GM18507 (cell line): Measurements from ENCODE around the gene TUBGCP2.
A peak's percentile ranks its signal among the peaks of the same experiment; 100 is the strongest.

Experiments used
- DNase-seq: peaks from one replicate; pipeline ENCODE4 v3.0.0; 2011; ENCODE audit warnings: low read depth; ENCODE audit not compliant: insufficient read length; ENCODE audit errors: extremely low spot score
- FAIRE-seq: peaks from 2 replicates; lab custom pipeline; 2011; peaks lifted over from hg19 to GRCh38; lab: Jason Lieb, UNC

TUBGCP2 gene

DNA sequence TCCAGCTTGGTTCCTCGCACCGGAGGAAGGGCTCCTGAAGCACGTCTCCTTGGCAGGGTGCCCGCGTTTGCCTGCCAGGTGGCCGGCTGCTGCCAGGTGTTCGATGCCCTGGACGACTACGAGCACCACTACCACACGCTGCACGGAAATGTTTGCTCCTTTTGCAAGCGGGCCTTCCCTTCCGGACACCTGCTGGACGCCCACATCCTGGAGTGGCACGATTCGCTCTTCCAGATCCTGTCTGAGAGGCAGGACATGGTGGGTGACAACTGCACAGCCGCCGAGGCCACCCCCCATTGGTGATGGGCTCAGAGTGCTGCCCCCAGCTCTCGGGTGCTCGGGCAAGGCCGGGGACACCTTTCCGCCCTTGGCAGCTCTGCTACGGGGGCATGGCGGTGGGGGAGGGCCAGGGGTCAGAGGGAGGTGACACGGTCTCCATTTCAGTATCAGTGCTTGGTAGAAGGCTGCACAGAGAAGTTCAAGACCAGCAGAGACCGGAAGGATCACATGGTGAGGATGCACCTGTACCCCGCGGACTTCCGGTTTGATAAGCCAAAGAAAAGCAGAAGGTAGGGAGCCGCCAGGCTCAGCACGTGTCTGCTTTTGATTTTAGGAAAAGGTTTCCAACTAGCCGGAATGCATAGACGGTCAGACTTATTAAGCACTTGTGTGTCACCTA, 1.2 kb upstream of the TUBGCP2 start:
- no peak for DNase-seq
- no peak for FAIRE-seq

DNA sequence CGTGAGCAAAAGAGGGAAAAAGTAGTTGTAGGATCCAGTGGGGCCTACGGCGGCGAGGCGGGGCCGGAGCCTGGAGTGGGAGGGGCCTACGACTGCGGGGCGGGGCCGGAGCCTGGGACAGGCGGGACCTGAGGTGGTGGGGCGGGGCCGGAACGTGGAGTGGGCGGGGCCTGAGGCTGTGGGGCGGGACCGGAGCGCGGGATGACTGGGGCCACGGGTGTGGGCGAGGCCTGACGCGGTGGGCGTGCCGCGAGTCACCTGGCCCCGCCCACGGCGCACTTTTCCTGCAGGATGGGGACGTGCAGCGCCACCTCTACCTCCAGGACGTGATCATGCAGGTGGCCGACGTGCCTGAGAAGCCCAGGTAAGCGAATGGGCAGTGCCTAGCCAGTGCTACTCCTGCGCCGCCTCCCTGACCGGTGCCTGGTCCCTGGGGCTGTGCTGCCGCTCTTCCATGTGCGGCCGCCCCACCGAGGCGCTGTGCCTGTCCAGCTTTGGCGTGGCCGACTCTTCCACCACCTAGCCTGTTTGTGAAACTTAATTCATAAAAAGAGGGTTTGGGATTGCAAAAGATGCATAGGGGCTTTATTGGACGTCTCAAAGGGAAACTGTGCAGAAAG, 538 bp upstream of the TUBGCP2 start:
- DNase-seq, result peak; percentile 92
- peak; percentile 94 for FAIRE-seq

DNA sequence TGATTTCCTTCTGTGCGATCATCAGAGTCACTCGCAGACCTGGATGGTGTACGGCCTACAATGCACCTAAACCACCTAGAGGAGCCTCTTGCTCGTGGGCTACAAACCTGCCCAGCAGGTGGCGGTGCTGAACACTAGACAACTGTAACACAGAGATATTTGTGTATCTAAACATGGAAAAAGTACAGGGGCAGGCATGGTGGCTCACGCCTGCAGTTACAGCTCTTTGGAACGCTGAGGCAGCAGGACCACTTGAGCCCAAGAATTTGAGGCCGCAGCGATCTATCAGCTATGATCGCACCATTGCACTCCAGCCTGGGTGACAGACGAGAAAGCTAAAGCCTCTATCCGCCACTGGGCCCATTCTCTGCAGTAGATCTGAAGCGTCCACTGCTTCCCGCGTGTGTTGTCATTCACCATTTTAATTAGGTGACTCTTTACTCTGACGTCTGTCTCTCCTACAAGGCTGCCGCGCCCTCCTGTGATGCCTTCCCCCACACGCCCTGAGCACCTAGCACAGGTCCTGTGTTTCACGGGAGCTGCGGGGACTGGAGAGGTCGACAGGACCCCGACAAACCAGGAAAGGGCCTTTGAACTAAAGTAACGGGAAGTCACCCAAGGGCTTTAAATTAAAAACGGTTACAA, 774 bp downstream of the TUBGCP2 start:
- DNase-seq (peak; percentile 39), FAIRE-seq (peak; percentile 91)

DNA sequence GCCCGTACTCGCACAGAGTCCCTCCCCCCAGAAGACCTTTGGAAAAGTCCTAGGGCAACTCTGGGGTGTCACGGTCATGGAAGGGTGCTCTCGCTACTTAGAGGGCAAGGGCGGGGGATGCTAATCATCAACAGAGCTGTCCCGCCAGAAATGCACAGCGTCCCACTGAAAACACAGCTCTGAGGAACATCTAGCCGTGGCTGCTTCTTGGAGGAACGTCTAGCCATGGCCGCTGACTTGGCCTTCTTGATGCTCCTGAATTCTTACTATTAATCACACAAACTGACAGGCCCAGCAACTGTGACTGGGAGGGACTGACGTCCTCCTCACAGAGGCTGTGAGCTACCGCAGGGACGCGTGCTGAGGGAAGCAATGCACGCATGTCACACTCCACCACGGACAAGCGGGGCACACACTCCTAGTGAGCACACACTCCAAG, 1.7 kb downstream of the TUBGCP2 start:
- FAIRE-seq, result no peak
- DNase-seq, result no peak

DNA sequence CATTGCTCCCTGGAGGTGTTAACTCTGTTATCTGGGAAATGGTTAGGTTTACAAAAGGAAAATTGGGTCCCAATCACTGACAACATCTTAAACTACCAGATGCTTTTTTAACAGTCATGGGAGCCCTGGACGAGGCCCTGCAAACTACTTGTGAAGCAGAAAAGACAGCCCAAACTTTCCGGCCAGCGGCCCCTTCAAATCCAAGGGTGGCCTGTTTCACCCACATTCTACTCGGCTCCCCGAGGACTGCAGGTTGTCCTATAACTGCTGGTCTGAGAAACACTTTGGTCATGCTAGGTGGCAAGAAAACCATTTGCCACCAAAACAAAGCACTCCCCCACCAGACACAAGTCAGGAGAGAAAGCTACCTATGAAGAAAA, 2.6 kb downstream of the TUBGCP2 start:
- FAIRE-seq (no peak), DNase-seq (no peak)

DNA sequence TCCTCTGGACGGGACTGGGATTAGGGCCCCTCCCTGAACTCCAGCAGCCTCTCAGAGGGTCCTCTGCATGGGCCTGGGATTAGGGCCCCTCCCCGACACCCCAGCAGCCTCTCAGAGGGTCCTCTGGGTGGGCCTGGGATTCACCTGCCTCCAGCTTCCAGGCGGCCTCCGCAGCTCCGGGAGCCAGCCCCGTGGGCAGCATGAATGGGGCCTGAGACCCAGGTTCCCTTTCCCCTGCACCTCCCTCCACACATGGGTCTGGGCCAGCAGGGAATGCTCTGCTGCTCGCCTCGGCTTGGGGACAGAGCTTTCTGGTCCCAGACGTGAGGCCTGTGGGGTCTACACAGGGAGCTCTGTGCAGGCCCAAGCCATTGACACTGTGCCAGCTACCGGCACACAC, 5.5 kb downstream of the TUBGCP2 start:
- DNase-seq (no peak), FAIRE-seq (no peak)

DNA sequence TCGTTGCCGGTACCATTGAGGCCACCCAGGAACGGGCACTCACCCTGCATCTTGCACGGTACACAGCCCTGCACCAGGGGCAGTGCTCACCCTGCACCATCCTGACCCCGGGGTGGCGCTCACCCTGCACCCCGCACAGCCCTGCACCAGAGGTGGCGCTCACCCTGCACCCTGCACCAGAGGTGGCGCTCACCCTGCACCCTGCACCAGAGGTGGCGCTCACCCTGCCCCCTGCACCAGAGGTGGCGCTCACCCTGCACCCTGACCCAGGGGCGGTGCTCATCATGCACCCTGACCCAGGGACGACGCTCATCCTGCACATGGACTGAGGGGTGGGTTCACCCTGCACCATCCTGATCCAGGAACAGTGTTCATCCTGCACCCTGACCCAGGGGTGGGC, 6.4 kb downstream of the TUBGCP2 start:
- no peak for FAIRE-seq

DNA sequence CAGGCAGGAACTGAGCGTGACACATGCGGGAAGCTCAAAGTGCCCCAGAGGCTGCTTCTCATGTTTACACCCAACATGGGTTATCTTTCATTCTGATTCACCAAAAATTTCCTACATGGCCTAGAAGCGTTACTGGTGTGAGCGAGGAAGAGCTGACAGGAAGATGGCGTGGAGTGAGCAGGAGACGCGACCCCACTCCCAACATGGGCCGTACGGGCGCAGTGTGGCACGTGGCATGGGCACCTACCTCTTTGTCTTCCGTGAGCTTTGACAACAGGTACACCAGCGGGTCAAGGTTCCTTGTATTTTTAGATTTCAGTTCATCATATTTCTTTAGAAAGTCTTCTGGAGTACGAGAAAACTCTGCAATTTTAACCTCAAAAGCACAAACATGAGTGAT, 8.9 kb downstream of the TUBGCP2 start:
- FAIRE-seq (no peak), DNase-seq (no peak)

More for the DNA sequence above, 6.4 kb downstream of the TUBGCP2 start:
- no peak for DNase-seq

DNA sequence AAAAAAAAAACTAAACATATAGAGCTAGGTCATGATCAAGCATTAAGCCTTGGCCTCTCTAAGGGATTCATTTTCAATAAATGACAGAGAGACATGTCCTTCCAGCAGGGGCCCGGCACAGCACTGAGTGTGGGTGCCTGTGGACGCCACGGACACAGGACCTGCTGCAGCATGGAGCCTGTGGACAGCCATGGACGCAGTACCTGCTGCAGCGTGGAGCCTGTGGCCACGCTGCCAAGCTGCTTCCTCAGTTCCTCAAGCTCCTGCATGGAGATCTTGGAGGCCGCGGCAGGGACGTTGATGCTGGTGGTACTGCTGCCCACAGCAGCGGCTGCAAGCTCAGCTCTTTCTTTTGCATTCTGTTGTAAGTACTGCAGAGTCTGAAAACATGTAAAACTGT, 9.4 kb downstream of the TUBGCP2 start:
- DNase-seq (no peak), FAIRE-seq (no peak)

DNA sequence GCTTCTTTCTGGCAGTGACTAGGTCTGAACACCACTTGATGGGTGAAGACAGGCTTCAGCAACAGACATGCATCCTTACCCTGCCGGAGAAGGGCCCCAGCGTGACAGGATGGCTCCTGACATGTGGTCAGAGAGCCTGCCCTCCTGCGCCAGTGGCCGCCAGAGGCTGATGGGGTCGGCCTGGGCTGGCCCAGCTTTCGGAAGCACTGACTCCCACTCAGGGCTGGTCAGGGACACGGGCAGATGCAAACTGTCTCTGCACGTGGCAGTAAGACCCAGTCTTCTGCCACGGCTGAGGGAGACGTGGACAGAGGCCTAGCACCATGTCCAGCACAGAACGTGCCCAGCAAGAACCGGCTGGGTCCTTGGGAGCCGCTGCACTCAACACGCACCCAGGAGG, 10.2 kb downstream of the TUBGCP2 start:
- no peak for DNase-seq
- FAIRE-seq, result no peak

DNA sequence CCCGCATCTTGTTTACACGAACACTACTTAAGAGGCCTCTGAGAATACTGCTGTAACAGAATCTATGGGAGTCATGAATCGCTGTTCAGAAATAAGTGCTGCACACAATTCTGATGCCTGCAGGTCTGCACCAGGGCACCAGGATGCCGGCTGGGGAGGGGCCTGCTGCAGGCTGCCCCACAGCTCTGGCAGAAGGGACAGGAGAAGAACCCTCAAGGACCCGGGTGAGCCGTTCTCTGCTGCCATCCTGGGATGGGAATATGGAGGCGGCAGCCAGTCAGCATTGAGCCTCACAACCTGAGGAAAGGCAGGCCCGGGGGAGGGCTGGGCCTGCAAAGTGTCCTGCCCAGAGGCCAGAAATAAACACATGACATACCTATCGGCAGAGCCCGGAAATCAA, 11.2 kb downstream of the TUBGCP2 start:
- FAIRE-seq (no peak), DNase-seq (no peak)

DNA sequence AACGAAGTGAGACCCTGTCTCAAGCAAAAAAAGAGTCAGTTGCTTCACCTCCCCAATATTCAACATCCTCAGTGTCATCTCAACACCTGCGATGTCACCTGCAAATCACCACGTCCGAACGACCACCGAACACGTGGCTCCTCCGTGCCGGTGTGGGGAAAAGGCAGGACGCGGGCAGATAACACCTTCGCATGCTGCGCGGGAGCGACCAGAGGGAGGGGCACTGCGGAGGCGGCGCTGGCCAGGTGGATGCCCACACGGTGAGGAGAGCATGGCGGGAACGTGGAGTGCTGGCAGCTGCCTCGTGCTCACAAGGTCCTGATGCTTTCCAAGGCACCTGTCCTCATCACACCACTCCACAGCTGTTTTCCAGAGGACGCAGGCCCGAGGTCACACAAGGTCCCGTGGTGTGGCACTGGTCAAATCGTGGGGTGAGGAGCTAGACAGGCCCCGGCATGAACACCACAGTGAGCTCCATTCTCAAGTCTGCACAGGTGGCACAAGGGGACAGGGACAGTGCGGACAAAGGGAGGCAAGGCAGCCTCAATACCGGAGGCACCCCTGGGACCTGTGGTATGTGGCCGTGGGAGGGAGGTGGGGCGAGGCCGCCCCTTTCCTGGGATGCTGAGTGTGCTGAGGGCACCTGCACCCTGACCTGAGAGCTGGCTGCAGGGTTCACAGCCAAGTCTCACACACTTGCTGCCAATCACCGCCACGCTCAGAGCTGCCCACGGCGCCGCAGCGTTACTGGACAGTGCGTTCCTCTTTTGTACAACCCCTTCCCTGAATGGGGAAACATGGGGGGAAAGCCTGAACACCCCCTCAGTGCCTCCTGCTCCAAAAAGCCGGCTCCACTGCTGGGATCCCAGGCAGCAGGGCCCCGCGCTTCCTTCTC, 13.0 kb downstream of the TUBGCP2 start:
- FAIRE-seq (no peak), DNase-seq (no peak)

DNA sequence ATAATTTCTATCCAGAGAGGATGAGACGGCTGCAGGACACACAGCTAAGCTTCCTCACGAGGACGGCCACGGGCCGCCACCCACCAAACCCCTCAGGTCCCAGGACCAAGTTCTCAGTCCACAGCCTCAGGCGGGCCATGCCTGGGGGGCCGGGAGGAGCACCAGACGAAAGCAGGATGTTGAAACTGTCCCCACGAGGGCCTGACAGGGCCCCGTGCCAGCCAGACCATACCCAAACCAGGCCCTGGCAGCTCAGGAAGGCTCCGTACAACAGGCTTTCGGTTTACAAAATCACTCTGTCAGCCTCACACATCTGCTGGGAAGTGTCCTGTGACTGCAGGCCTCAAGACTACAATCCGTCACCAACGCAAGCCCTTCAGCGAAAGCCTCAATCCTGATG, 14.5 kb downstream of the TUBGCP2 start:
- DNase-seq (no peak), FAIRE-seq (no peak)

DNA sequence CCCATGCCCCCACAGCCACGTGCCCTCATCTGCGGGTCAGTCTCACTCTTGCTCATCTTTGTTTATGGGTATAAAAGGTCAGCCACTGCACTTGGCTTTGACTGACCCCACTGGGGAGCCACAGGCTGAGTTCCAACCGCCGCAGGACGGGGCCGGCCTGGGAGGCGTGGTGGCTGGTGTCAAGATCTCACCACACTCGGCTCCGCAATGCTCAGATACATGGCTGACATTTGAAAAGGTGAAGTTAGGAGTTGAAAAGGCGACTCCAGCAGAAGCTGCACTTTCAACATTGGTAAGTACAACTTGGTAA, 14.9 kb downstream of the TUBGCP2 start:
- no peak for DNase-seq
- no peak for FAIRE-seq

DNA sequence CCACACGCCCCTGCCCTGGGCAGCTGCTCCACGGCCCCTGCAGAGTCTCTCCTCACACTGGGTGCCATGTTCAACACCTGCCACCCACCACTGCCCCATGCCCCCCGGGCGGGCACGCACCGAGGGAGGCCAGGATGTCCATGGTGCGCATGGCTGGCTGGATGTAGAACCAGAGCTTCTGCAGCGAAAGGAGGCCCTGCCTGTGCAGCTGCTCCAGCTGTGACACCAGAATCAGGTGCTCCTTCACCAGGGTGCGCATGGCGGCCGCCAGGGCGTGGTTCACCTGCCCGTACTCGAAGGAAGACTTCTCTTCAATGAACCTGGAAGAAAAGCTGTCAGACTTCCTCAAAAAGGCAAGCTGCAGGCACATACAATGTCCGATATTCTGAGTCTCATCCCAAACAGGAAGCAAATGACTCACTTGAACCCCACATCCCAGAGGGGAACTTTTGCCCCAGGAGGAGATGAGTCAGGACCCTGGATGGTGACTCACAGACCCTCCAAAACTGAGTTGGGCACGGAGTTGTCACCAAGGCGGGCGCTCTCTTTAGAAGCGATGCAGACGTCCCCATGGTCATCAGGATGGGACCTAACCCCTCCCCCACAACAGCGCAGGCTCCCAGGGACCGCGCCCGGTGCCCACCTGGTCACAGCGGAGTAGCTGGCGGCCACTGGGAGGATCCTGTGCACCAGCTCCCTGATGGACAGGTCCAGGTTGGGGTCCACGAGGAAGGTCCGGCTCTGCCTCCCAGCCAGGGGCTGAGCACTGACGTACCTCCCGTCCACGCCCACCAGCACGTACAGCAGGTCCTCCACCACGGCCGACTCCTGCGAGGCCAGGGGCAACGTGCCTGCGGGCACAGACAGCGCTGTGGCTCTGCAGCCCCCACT, 15.5 kb downstream of the TUBGCP2 start:
- no peak for DNase-seq
- no peak for FAIRE-seq

DNA sequence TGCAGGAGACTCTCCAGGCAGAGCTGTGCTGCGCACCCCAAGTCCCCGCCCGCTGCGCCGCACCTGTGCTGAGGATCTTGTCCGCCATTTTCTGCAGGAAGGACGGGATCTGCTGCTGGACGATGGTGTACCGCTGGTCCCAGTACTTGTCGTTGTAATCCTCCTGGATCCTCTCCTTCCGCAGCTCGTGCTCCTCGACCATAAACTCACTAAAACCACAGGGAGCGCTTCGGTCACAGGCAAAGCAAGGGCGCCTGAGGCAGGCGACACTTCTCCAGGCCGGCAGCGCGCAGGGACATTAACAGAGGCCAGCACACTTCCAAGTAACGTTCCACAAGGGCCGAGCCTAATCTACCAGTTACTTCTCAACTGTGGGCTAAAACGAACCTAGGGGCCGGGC, 18.9 kb downstream of the TUBGCP2 start:
- DNase-seq (no peak), FAIRE-seq (no peak)

DNA sequence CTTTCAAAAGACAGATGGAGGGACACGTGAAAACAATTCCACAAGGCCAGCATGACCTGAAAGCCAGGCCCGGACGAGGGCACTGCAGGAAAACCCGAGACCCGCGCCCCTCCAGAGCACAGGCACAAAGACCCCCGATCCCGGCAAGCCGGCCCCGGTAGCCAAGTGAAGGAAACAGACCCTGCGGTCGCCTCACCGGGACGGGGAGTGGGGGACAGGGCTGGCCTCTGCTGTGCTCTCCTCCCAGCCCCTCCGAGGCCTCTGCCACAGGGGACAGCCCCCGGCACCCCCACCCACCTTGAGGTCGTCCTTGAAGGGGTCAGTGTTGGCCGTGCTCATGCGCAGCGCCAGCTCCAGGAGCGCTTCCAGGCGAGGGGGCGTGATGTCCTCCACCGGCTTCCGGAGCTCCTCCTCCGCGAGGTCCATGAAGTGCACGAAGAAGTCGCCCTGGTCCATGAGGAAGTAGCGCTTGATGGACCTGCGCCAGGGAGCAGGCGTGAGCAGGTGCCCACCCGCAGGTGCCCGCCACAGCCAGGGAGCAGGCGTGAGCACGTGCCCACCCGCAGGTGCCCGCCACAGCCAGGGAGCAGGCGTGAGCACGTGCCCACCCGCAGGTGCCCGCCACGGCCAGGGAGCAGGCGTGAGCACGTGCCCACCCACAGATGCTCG, 20.7 kb downstream of the TUBGCP2 start:
- no peak for FAIRE-seq
- DNase-seq, result no peak

DNA sequence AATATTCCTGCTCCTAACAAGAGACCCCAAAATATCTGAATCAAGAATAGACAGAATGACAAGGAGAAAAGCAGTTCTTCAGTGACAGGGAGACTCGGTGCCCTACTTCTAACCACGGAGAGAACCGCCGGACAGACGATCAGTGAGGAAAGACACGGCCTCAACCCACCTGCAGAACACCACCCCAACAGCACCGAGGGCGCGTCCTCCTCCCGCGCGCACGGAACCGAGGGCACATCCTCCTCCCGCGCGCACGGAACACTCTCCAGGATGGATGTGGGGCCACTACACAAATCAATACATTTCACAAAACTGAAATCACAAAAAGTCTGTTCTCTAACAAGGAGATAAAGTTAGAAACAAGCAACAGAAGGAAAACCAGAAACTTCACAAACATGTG, 22.3 kb downstream of the TUBGCP2 start:
- FAIRE-seq (no peak), DNase-seq (no peak)

DNA sequence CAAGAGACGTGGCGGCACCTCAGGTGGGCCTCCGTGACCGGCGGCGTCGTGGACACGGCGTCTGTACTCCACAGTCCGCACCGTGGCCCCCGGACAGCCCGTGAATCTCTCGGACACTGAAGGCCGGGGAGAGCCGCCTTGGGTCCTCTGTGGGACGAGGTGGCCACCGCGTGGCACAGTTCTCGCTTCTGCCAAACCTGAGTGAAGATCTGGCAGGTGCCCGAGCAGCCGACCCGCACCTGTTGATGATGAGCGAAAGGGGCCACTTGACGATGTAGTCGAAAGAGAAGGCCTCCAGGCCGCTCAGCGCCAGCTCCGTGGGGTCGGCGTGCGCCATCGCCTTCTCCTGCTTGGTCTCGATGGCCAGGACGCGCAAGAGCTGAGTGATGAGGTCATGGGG, 23.5 kb downstream of the TUBGCP2 start:
- no peak for DNase-seq
- FAIRE-seq, result no peak
